ENCODE results near the gene RRP36. TPM values are rescaled to one million over a fixed set of nuclear protein-coding genes. Genes with fewer than 3 reads are reported as not detected.

The RRP36 gene
- total RNA-seq, 1 experiment from 2014 or later, result 62.5 TPM

GRCh38 chr6:43014434-43014909, 7.0 kb upstream of the RRP36 start:
- BruUV-seq (replicated peaks), result no TSS peak
- Histone ChIP-seq H3K4me2 (peak overlapping the region; percentile 89), H2AFZ (peak overlapping the region; percentile 71), H3K9me2 (ENCODE audit: insufficient read depth) (no peaks in the 10 kb centered on the region), H3K27ac (no peak overlapping the region), H3F3A (ENCODE audit: insufficient read depth, low read depth) (peaks cover 10% of the 10 kb centered on the region; the same call in 1 of the 2 replicates), H4K20me1 (ENCODE audit: insufficient read depth) (peaks cover 3% of the 10 kb centered on the region), H3K36me3 (ENCODE audit: low read depth) (peaks cover 6% of the 10 kb centered on the region), H3K79me2 (ENCODE audit: low read depth) (peaks cover 42% of the 10 kb centered on the region), H3K9me3 (ENCODE audit: insufficient read depth, low read depth) (no peaks in the 10 kb centered on the region), H3K27me3 (ENCODE audit: insufficient read depth, low read depth) (no peaks in the 10 kb centered on the region), H3K4me1 (replicated peaks; ENCODE audit: insufficient read depth) (peaks cover 18% of the 10 kb centered on the region), H3K4me3 (peak overlapping the region; percentile 67)
- intact Hi-C loops (cut with micrococcal nuclease; ENCODE audit: unreplicated experiment), result loop anchor here (5.0 to 10.0 kb wide), 4 partner anchors 43 to 128 kb away; partner anchors contain the start of genes CNPY3, KLC4 and MRPL2
- ChIA-PET CTCF (interaction anchor here (0.9 kb wide), 1 partner anchor 61 kb away, joined by 4 read pairs; no protein-coding TSS in a partner anchor), POLR2A (ENCODE audit: unreplicated experiment) (interaction anchor here (0.5 to 1.3 kb wide), 7 partner anchors 9 to 1230 kb away, joined by 3 to 16 read pairs (median 4); partner anchors contain the start of genes CNPY3, KLC4, MRPL2 and PPP2R5D)
- no peak for TF ChIP-seq EZH2 (IDR thresholded peaks at IDR 0.05; ENCODE audit: low read depth)
- no peak for TF ChIP-seq CTCF (conservative IDR thresholded peaks at IDR 0.05)
- no peak for DNase-seq

GRCh38 chr6:43016176-43016942, 5.1 kb upstream of the RRP36 start:
- Histone ChIP-seq H3K36me3 (ENCODE audit: low read depth) (peaks cover 11% of the 10 kb centered on the region), H3K27ac (no peak overlapping the region), H3K4me3 (no peak overlapping the region), H3F3A (ENCODE audit: insufficient read depth, low read depth) (peaks cover 27% of the 10 kb centered on the region; the same call in 1 of the 2 replicates), H2AFZ (no peak overlapping the region), H3K4me1 (replicated peaks; ENCODE audit: insufficient read depth) (peaks cover 23% of the 10 kb centered on the region), H3K9me3 (ENCODE audit: insufficient read depth, low read depth) (no peaks in the 10 kb centered on the region), H3K9me2 (ENCODE audit: insufficient read depth) (no peaks in the 10 kb centered on the region), H3K4me2 (no peak overlapping the region), H4K20me1 (ENCODE audit: insufficient read depth) (peaks cover 3% of the 10 kb centered on the region; the same call in 1 of the 2 replicates), H3K79me2 (ENCODE audit: low read depth) (peaks cover 42% of the 10 kb centered on the region), H3K27me3 (ENCODE audit: insufficient read depth, low read depth) (no peaks in the 10 kb centered on the region)
- TF ChIP-seq CTCF (conservative IDR thresholded peaks at IDR 0.05), result no peak
- no peak for DNase-seq
- POLR2A ChIA-PET (ENCODE audit: unreplicated experiment), result interaction anchor here (0.6 kb wide), 1 partner anchor 43 kb away, joined by 7 read pairs; the partner anchor contains the start of genes KLC4 and MRPL2
- BruUV-seq (replicated peaks), result no TSS peak
- CTCF ChIA-PET, result no interaction called here
- intact Hi-C loops (cut with micrococcal nuclease; ENCODE audit: unreplicated experiment), result loop anchor here (10.0 kb wide), 1 partner anchor 112 kb away; no protein-coding TSS in a partner anchor

- H3K27ac ChIP-seq, result no peak overlapping the region
- no peak overlapping the region for H2AFZ ChIP-seq
- TF ChIP-seq CTCF (conservative IDR thresholded peaks at IDR 0.05), result no peak
- TF ChIP-seq EZH2 (IDR thresholded peaks at IDR 0.05; ENCODE audit: low read depth), result no peak
- H3K27me3 ChIP-seq (ENCODE audit: insufficient read depth, low read depth), result no peaks in the 10 kb centered on the region
- peaks cover 30% of the 10 kb centered on the region; the same call in 1 of the 2 replicates for H3F3A ChIP-seq (ENCODE audit: insufficient read depth, low read depth)
- intact Hi-C loops (cut with micrococcal nuclease; ENCODE audit: unreplicated experiment), result loop anchor here (10.0 kb wide), 1 partner anchor 112 kb away; no protein-coding TSS in a partner anchor
- DNase-seq, result no peak
- no peak overlapping the region for H3K4me2 ChIP-seq
- peaks cover 11% of the 10 kb centered on the region for H3K36me3 ChIP-seq (ENCODE audit: low read depth)
- peaks cover 3% of the 10 kb centered on the region; the same call in 1 of the 2 replicates for H4K20me1 ChIP-seq (ENCODE audit: insufficient read depth)
- H3K9me3 ChIP-seq (ENCODE audit: insufficient read depth, low read depth), result no peaks in the 10 kb centered on the region
- H3K4me3 ChIP-seq, result no peak overlapping the region
- H3K4me1 ChIP-seq (replicated peaks; ENCODE audit: insufficient read depth), result peaks cover 23% of the 10 kb centered on the region
- POLR2A ChIA-PET (ENCODE audit: unreplicated experiment), result no interaction called here
- no peaks in the 10 kb centered on the region for H3K9me2 ChIP-seq (ENCODE audit: insufficient read depth)
- H3K79me2 ChIP-seq (ENCODE audit: low read depth), result peaks cover 43% of the 10 kb centered on the region
- no TSS peak for BruUV-seq (replicated peaks)
- CTCF ChIA-PET, result no interaction called here
These were observed 4.5 kb upstream of the RRP36 start for GRCh38 chr6:43016943-43017334.
